LHCN-M2 (cell line): ENCODE data around the gene OR52M1. TPM values are rescaled to one million over a fixed set of nuclear protein-coding genes. Genes with fewer than 3 reads are reported as not detected.
"Not testable (repeated sequence)": the region's sequence is repeated elsewhere in the genome, so short reads cannot be mapped to it uniquely, and the experiment has no call there.

Experiments used
- DNase-seq: peaks from one replicate; pipeline ENCODE4 v3.0.0-alpha.2; 2012; ENCODE audit warnings: low read depth
- polyA plus RNA-seq: library from polyadenylated mRNA; unstranded; fragments of >200 nt; gene quantifications from one replicate; pipeline ENCODE4 v1.2.1, GENCODE V29; 2012; ENCODE audit warnings: missing spikeins
- total RNA-seq: library from RNA; depleted of rRNA; stranded (reverse); fragments of >200 nt; gene quantifications from 2 replicates; pipeline ENCODE4 v1.2.3, GENCODE V29; 2014; rRNA removed

OR52M1 gene, protein sequence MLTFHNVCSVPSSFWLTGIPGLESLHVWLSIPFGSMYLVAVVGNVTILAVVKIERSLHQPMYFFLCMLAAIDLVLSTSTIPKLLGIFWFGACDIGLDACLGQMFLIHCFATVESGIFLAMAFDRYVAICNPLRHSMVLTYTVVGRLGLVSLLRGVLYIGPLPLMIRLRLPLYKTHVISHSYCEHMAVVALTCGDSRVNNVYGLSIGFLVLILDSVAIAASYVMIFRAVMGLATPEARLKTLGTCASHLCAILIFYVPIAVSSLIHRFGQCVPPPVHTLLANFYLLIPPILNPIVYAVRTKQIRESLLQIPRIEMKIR
- not detected in 2 replicates for total RNA-seq
- not detected for polyA plus RNA-seq

DNA sequence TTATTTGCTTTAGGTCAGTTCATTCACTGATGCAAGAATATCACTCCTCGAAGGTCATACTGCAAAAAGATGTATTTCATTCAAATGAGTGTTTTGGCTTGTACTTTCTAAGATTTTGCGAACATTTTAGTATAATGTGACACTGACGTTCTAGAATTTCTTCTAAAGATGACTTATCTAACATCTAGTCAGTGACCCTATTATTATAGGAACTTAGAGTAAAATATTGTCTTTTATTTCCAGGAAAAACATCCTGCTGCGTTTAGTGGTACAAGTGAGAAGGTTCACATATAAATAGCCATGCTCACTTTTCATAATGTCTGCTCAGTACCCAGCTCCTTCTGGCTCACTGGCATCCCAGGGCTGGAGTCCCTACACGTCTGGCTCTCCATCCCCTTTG is at the start of gene OR52M1:
TSS of gene OR52M1 (plus strand) at position 301 of the 400 bp plus-strand sequence. CDS start at position 301, 0 bp downstream.
- DNase-seq: no peak

DNA sequence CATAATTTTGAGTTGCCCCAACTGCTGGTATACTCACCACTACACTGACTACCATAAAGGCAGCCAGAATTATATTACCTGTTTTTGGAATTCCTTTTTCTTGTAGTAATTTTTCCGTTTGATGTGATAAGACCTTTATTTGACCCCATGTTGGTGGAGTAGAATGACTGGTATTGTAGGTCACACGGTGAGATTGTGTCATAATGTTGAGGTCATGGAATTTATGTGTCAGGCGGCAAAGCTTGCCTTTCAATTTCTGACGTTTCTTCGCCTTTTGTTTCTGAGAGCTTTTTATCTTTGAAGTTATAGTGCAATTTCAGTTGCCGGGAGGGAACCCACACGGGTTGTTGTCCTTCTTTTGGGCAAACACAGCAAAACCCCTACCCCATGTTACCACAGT is 49.5 kb upstream of the OR52M1 start:
- peak; percentile 5 for DNase-seq

DNA sequence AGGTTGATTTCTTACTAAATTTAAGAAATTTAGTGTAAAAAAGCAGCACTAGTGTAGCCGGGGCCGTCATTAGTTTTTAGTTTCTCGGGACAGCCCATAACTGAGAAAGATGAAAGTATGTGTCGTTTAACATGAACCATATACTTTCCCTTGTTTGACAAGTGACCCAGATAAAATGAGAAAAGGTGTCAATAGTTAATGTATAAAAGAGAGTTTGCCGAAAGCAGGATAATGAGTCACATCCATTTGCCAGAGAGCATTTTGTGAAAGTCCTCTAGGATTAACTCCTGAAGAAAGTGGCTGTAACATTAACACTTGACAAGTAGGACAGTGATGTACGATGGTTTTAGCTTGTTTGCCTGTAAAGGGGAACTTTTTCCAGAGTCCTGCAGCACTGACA is 49.0 kb upstream of the OR52M1 start:
- DNase-seq: no peak

DNA sequence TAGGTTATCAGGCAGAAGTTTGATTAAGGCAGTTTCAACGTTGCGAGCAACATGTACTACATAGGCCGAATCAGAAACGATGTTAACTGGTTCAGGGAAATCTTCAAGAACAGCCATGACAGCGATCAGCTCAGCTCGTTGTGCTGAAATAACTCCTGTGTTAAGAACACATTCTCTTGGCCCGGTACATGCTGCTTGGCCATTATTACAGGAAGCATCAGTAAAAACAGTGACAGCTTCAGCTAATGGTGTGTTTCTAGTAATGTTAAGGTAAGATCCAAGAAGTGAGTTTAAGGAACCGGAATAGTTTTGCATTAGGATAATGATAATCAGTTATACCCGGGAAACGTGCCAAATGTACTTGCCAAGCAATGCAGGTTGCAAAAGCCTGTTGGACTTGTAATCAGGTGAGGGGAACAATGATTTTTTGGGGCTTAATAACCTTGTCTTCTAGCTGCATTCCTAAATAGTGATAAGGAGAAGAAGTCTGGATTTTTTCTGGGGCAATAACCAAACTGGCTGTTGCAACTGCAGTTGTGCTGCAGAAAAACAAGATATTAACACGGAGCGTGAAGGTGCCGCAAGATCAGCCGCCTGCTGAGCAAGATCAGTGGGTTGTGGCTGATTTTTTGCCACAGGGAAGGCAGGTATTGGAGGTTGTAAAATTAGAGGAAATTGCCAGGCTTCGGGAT is 48.3 kb upstream of the OR52M1 start:
- no peak for DNase-seq

DNA sequence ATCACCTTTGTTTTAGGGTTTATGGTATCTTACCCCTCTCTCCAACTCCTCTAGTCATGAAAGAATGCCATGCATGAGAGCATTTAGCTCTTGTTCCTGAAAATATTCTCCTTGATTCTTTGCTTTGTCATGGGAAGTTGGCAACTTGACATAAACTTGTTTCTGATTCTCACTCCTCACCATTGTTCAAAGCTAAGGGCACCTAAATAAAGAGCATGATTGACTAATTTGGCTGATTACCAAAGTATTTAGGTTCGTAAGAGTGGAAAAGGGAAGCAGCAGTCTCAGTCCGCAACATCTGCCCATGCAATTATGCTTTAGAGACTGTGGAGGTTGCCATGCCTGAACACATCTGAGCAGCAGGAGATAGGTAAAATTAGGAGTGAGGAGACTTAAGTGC is 36.1 kb upstream of the OR52M1 start:
- no peak for DNase-seq

DNA sequence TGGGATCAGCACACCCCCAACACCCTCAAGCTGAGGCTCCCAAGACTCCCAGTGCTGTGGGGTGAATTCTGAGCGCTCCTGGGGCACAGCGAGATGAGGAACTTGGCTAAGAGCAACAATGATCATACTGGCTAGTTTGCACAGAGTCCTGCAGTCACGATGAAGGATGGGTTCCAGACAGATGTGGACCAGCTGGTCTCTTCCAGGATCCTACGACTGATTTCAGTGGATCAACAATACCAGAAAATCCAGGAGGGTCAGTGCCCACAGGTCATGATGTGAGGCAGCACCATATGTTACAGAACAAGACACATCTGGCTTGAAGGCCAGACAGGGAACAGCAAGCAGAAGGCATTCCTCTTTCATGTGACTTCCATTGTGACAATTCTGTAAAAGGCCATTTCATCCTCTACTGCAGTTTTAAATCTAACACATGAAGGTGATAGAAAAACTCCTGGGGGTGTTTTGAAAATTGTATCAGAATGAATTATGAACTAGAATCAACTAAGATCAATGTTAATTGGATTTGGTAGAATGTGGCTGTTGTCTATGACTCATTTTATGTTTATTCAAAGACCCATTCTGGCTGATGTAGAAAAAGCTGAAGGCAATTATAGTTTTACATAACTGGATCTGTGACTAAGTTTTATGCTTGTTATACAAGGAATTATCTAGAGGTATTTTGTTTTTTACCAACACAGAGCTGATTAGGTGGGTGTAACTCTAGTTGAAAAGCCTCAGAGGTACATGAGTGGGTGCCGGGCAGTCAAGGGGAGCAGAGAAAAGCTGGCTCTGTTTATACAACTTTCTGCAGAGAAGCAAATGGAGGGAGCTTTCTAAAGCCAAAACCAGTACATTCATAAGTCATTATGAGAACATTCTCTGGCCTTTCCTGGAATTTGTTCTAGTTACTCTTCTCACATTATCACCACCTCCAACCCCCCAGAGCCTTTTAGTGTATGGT is 33.4 kb upstream of the OR52M1 start:
- DNase-seq: no peak

DNA sequence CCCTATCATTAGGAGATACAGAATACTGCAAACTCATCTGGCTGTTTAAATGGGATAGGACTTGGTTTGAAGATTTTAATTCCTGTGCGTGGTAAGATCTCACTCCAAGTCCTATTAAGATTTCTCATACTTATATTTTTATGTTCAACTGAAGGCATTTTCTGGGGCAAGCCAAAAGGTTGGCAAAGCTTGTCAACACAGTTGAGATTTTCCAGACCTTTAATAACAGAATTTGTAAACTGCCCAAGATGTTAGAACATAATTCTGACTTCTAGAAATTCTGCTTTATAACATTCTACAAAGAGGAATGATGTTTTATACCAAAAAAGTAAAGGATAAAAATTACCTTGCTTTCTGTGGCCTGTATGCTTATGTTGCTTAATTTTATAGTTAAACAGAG is 30.8 kb upstream of the OR52M1 start:
- no peak for DNase-seq

DNA sequence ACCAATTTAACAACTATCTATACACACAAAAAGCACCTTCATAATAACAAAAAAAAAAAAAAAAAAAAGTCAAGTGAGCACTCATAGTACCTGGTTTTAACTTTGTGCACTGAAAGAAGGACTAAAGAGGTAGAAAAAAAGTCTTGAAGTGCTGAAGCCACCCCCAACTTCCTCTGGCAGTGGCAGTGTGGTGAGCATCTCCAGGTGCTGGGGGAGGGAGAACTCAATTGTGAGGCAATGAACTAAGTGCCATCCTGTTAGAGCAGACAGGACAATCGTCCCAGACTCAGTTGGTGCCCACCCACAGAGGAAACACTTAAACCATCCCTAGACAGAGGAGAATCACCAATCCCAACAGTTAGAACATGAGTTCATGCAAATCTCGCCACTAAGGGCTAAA is 22.7 kb upstream of the OR52M1 start:
- no peak for DNase-seq

DNA sequence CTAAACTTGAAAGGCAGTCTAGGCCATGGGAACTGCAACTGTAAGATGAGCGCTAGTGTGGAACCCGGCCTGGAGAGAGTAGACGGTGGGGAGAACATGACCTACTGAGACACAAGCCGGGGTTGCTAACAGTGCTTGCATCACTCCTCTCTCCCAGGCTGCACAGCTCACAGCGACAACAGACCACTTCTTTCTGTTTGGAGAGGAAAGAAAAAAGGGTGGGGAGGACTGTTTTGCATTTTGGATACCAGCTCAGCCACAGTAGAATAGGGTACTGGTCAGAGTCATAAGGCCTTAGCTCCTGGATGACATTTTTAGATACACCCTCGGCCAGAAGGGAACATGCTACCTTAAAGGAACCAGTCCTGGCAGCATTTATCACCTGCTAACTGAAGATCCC is 22.2 kb upstream of the OR52M1 start:
- no peak for DNase-seq

DNA sequence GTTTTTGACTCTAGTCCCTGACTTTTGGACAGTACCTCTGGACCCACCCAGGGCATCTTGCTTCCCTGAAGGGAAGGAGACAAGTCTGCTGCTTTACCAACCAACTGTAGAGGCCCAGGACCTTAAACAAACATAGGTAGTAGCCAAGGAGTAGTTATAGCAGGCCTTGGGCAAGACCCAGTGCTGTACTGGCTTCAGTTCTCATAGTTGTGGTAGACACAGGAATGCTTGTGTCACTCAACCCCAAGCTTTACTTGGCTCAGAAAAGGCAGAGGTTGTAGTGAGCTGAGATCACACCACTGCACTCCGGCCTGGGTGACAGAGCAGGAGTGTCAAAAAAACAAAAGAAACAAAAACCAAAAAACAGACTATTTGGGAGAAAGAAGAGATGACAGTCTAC is 21.3 kb upstream of the OR52M1 start:
- DNase-seq: peak; percentile 3

DNA sequence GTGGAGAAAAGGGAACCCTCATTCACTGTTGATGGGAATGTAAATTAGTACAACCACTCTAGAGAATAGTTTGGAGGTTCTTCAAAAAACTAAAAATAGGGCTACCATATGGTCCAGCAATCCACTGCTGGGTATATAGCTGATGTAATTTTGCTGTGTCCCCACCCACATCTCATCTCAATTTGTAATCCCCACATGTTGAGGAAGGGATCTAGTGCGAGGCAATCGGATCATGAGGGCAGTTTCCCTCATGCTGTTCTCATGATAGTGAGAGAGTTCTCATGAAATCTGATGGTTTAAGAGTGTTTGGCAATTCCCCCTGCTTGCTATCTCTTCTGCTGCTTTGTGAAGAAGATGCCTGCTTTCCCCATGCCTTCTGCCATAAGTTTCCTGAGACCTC is 17.1 kb upstream of the OR52M1 start:
- DNase-seq: no peak

DNA sequence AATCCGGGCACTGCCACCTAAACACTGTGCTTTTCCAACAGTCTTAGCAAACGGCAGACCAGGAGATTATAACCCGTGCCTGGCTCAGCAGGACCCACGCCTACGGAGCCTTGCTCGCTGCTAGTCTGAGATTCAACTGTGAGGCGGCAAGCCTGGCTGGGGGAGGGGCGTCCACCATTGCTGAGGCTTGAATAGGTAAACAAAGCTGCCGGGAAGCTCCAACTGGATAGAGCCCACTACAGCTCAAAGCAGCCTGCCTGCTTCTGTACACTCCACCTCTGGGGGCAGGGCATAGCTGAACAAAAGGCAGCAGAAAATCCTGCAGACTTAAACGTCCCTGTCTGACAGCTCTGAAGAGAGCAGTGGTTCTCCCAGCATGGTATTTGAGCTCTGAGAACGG is 13.3 kb upstream of the OR52M1 start:
- not testable (repeated sequence) for DNase-seq

DNA sequence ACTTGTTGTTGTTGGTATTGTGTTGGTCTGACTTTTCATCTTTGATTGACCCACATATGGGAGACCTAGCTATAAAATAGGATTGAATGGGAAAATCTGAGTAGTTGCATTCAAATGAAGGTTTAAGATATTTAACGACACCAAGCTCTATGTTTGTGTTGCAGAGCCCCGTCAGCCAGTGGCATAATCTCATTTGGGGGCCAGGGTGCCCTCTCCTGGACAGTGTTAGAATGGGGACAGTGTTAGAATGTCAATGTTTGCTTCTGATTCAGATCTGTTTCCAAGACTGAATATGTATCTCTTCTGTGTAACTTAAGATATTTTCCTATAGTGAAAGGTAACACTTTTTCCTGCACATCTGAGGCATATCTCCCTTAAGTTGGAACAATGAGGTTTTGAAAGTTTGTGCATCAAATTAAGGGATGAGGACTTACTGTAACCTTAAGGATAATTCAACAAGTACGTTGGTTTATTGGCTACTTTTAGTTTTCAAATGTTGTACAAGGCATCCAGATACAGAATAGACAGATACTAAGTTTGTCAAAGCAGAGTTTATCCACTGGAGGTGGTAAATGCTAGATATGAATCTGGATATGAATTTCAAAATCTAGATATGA is 5.3 kb upstream of the OR52M1 start:
- peak; percentile 27 for DNase-seq

DNA sequence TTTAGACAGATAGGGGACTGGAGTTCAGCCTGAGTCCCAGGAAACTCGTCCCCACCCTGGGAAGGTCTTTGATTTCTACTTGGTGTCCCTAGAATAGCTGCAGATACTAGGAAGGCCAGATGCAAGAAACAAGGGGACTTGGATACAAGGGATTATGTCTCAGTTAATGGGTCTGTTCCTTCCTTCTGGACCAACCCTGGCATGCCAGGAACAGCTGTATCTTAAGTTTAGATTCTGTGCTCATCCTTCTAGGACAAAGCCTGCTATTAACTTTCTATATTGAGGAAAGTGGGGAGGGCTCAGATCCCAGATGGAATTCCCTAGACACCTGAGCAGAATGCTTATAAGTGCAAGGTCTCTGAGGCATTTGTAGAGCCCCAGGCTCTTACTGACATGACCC is 3.9 kb upstream of the OR52M1 start:
- DNase-seq: no peak

DNA sequence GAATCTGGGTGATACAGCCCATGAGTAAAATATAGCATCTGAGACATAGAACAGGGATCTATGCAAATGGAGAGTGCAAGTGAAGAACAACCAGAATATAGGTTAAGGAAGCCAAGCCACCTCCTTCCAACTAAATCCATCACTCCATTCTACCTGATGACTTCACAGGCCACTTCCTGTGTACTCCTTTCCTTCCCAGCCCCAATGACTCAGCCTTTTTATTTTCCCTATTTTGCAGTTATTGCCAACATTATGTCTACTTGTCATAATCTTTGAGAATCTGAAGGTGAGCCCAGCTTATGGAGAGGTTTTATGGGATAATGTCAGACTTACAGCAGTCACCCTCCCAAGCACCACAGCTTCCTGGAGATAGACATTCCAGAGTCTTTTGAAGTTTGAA is 1.4 kb upstream of the OR52M1 start:
- DNase-seq: no peak

DNA sequence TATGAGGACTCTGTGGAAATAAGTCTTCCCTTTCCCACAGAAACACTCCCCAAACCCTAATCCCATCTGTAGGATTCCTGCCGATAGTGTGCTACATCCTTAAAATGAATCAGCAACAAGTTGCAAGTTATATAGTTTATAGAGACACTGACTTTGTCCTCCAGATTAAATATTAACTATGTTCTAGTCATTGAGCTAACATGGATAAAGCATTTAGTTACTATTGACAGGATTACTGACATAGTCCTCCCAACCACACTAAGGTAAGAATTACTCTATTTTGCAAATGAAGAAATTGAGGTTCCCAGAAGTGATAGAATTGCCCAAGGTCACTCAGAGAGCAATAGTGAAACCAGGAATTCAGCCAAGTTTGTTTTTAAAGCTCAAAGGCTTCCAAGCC is 1.9 kb downstream of the OR52M1 start:
- DNase-seq: no peak

DNA sequence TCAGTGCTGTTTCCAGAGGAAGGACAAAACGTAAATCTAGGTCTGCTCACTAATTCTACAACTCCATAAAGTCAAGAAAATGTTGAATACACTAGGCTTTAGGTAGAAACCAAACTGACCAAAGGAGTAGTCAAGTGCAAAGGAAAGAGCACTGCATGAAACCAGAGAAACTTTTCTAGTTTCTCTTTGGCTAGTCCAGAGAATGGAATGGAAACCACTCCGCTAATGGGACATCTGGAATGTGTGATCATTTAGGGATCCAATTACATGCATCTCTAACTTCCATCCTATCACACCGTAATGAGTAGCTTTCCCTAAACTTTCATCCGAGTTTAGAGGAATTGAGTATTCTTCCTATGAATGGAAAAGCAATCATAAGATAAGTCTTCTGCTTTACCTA is 2.4 kb downstream of the OR52M1 start:
- DNase-seq: no peak

DNA sequence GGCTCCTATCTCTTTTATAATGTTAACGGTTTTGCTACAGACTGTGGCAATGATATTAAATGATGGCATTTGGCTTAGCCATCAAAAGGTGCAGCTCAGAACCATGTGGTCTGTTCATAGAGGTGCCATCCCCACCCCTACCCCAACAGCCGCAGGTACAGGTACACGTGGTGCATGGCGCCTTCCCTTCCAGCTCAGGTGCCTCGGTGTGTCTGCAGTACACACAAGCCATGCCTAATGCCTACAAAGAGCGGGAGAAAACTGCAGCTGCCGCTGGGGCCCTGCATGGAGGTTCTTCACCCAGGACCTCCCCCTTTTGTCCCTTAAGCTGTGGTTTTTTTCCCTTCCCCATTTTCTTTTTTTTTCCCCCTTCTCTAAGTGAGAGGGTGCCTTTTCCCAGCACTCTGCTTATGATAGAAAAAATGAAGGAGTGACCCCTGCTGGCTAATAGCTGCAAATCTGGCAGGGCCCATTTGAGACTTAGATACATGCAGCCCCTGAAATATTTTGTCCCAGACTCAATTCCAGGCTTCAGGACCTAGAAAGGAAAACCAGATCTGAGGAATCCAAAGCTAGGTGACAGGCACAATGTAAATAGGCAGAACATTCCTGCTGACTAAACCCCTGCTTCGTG is 6.5 kb downstream of the OR52M1 start:
- peak; percentile 6 for DNase-seq

DNA sequence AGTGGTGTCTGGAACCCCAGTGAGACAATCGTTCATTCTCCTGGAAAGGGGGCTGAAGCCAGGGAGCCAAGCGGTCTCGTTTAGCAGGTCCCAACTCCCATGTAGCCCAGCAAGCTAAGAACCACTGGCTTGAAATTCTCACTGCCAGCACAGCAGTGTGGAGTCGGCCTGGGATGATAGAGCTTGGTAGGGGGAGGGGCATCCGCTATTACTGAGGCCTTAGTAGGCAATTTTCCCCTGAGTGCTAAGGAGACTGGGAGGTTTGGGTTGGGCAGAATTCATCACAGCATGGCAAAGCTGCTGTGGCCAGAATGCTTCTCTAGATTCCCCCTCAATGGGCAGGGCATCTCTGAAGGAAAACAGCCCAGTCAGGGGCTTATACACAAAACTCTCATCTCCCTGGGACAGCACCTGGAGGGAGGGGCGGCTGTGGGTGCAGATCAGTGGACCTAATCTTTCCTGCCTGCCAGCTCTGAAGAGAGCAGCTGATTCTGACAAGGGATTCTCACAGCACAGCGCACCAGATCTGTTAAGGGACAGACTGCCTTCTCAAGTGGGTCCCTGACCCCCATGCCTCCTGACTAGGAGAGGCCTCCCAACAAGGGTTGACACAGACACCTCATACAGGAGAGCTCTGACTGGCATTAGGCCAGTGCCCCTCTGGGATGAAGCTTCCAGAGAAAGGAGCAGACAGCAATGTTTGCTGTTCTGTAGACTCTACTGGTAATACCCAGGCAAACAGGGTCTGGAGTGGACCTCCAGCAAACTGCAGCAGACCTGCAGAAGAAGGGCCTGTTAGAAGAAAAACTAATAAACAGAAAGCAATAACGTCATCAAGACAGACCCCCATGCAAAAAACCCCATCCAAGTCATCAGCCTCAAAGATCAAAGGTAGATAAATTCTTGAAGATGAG is 14.8 kb downstream of the OR52M1 start:
- no peak for DNase-seq

DNA sequence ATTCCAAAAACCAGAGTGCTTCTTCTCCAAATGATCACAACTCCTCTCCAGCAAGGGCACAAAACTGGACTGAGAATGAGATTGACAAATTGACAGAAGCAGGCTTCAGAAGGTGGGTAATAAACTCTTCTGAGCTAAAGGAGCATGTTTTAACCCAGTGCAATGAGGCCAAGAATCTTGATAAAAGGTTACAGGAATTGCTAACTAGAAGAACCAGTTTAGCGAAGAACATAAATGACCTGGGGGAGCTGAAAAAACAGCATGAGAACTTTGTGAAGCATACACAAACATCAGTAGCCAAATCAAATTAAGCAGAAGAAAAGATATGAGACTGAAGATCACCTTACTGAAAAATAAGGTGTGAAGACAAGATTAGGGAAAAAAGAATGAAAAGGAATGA is 15.5 kb downstream of the OR52M1 start:
- DNase-seq: no peak
